Activated T-cell treated with anti-CD3 and anti-CD28 coated beads for 4 hours (primary cell): ENCODE measurements around the gene CHST6.
"Not testable (repeated sequence)": the region's sequence is repeated elsewhere in the genome, so short reads cannot be mapped to it uniquely, and the experiment has no call there.

Experiments
- DNase-seq: peaks from one replicate; pipeline ENCODE4 v3.0.0-alpha.2; 2020

The CHST6 gene

GRCh38 chr16:75432828-75433731, 62.2 kb downstream of the CHST6 start, which contains the start of gene CFDP1:
CFDP1 (minus strand) TSS chr16:75433503; CDS start chr16:75433352, 151 bp downstream.
- peak; percentile 91 for DNase-seq

GRCh38 chr16:75429621-75430403, 65.4 kb downstream of the CHST6 start:
- DNase-seq: no peak

- DNase-seq: not testable (repeated sequence)
Observed at GRCh38 chr16:75426524-75426923, 68.7 kb downstream of the CHST6 start.

GRCh38 chr16:75424105-75424762, 71.0 kb downstream of the CHST6 start:
- DNase-seq: not testable (repeated sequence)

DNA sequence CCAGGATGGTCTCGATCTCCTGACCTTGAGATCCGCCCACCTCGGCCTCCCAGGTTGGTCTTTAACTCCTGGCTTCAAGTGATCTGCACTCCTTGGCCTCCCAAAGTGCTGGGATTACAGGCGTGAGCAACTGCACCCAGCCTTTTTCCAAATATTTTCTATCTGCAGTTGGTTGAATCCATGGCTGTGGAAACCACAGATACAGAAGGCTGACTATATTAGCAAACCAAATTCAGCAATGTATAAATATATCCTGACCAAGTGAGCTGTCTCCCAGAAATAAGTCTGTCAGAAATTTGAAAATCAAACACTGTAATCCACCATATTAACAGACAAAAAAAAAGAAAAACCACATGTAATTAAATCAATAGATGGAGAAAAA, 71.5 kb downstream of the CHST6 start:
- DNase-seq: no peak
